GM18951 (cell line): ENCODE data around the gene NEXN.

ENCODE experiments used
- POLR2A ChIP-seq: IDR thresholded peaks from 4 replicates; pipeline ENCODE4 v1.6.1; 2011; ENCODE audit warnings: mild to moderate bottlenecking; ENCODE audit not compliant: insufficient read length, insufficient read depth; ENCODE audit errors: extremely low read depth
- in situ Hi-C: fragments of 300-500 bp; cut with MboI; formaldehyde crosslinking; loops from one replicate; pipeline ENCODE4 v1.12.0; 2022; ENCODE audit warnings: low sequenced_read_pairs, mixed read lengths, inconsistent platforms; ENCODE audit not compliant: unreplicated experiment

Gene NEXN

DNA sequence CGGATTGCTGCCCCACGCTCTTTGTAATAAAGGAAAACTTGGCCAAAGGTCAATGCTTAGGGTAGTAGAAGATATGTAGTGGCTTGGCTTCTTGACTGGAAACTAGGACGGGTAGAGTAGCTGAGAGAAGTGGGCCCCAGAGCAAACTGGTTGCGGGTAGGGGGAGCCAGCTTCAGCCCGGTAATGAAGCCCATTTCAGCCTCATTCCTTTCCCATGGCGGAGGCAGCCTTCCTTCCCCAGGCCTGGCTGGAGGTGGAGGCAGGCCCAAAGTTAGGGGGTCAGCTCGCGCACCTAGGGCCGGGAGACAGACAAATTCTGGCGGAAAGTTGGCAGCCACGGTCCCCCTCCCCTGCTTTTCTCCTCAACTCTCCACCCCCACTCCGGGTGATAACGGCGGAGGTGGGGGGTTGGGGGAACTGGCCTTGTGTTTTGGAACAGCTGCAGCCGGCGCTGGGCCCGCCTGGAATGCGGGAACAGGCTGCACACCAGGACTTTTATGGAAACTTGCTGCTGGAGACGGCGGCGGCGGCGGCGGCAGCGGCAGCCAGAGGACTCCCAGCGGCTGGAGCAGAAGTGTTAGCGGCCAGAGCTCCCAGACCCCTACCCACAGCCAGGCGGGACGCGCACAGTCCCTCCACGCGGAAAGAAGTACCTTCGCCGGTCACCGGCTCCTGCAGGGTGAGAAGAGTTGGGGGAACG is at the start of gene NEXN:
Gene NEXN, plus strand, starts transcription at position 544 of the 700 bp plus-strand sequence. CDS start 27,483 bp downstream, outside the sequence.
- in situ Hi-C loops = no loop called here
- no peak for TF ChIP-seq POLR2A

- TF ChIP-seq POLR2A = no peak
- in situ Hi-C loops = no loop called here
Measured at GRCh38 chr1:77841574-77841973, 46.9 kb upstream of the NEXN start.

GRCh38 chr1:77845951-77846350 is 42.5 kb upstream of the NEXN start:
- in situ Hi-C loops = no loop called here
- no peak for TF ChIP-seq POLR2A

DNA sequence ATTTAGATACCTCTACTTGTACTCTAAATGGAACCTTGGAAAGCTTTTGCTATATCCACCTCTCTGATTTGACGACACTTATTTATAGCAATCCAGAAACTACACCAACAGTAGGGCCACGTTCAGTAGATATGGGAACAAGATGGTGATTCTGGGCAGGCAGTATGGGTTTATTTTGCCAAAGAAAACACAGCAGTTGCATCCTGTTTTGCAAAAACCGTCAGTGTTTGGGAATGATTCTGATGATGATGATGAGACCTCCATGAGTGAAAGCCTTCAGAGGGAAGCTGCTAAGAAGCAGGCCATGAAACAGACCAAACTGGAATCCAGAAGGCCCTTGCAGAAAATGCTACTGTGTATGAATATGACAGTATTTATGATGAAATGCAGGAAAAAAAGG is 41.5 kb upstream of the NEXN start:
- in situ Hi-C loops = no loop called here
- no peak for TF ChIP-seq POLR2A

DNA sequence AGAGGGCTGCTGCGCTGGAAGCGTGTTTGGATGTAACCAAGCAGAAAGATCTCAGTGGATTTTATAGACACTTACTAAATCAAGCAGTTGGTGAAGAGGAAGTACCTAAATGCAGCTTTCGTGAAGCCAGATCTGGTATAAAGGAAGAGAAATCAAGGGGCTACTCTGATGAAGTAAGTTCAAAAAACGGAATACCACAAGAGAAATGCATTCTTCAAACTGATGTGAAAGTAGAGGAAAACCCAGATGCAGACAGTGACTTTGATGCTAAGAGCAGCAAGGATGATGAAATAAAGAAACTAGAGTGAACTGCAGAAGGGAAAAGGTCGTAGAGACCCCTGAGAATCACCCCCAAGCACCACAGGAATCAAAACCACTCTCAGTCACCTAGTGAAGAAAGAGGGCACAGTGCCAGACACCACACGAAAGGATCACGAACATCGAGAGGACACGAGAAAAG is 40.8 kb upstream of the NEXN start:
- TF ChIP-seq POLR2A = no peak
- in situ Hi-C loops = no loop called here

DNA sequence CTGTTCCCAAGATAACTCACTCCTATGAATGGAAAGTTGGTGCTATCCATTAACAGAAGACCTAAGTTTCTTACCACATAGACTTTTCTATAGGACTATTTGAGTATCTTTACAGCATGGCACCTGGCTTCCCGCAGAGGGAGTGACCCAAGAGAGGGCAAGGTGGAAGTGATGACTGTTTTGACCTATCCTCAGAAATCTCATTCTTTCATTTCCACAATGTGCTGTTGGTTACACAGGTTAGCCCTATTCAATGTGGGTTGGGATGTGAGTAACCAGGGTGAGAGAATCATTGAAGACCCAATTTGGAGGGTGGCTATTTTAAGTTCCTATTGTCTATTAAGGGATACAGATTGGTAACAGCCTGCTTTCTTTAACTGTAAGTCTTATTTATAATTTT is 38.3 kb upstream of the NEXN start:
- no peak for TF ChIP-seq POLR2A
- in situ Hi-C loops = no loop called here

- TF ChIP-seq POLR2A = no peak
- in situ Hi-C loops = no loop called here
Measured at GRCh38 chr1:77857552-77857951, 30.9 kb upstream of the NEXN start.

GRCh38 chr1:77858725-77859124 is 29.7 kb upstream of the NEXN start:
- TF ChIP-seq POLR2A = no peak
- in situ Hi-C loops = no loop called here

DNA sequence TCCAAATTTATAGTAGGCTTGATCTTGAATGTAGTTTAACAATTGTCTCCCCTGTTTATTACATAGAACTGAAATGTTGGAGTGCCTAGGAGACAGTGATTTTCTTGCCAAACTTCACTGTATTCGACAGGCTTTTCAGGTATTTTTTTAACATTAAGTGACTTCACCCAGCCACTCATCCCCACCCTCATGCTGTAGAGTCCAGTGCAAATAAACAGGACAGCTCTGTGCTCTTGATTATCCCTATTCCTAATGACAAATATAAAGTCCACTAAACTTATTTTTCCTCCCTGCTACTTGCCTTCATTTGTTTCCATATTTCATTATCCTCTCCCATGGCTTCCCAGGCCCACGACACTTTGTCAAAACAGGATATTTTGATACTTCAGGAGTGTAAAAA is 29.2 kb upstream of the NEXN start:
- no peak for TF ChIP-seq POLR2A
- in situ Hi-C loops = no loop called here

GRCh38 chr1:77866296-77866695 is 22.1 kb upstream of the NEXN start:
- no peak for TF ChIP-seq POLR2A
- in situ Hi-C loops = no loop called here

DNA sequence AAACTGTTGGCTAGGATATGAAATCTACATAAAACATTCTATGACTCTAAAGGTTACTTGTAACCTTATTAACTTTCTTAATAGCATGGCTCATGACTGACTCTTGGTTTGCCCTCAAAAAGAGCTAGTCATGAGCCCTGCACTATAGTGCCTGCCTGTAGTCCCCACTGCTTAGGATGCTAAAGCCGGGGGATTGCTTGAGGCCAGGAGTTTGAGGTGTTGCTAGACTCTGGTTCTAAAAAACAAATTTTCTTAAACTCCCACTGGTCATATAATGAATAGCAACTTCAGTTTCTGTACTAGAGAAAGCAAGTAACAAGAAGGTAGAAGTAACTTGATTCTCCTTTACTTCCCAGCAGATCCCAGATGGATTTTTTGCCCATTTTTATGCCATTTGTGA is 15.8 kb upstream of the NEXN start:
- in situ Hi-C loops = no loop called here
- TF ChIP-seq POLR2A = no peak

DNA sequence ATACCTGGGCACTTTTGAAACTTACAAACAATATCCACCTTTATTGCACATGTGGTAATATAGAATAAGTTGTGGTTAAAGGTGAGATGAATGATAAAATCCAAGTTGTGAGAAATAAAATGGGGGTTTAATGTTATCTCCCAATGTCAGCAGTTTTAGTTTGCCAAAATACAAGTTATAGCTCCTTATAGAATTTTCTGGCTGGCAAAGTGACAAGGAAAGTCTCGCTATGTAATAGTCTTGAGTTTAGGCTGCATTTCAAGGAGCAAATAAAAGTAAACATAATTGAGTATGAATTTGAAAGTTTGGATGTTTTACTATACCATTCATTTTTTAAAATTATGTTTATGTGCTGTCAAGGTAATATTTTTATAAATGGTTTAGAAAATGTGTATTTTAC is 15.0 kb upstream of the NEXN start:
- no peak for TF ChIP-seq POLR2A
- in situ Hi-C loops = no loop called here

GRCh38 chr1:77874804-77875445 is 13.5 kb upstream of the NEXN start:
- no peak for TF ChIP-seq POLR2A
- in situ Hi-C loops = no loop called here

- TF ChIP-seq POLR2A = no peak
- in situ Hi-C loops = no loop called here
Measured at GRCh38 chr1:77876884-77877283, 11.5 kb upstream of the NEXN start.
